Testis (tissue), 2 donors: Measurements from ENCODE around the gene SEMA4D.

ENCODE experiments used
- CTCF ChIP-seq, 3 experiments: fragments of 450-650 bp in 2 of 3; fragments of 200-600 bp in 1 of 3; sonication (generic) in 1 of 3; IDR thresholded peaks; one replicate each; pipeline ENCODE4 v1.5.1; 2016 to 2019; ENCODE audit warnings: antibody characterized with exemption in 3 of 3, mild to moderate bottlenecking in 2 of 3, moderate library complexity in 1 of 3
- POLR2A ChIP-seq: fragments of 450-650 bp; IDR thresholded peaks from one replicate; pipeline ENCODE4 v1.6.1; 2017; ENCODE audit warnings: antibody characterized with exemption, mild to moderate bottlenecking, moderate library complexity

GRCh38 chr9:89376286-89376685, 121.6 kb downstream of the SEMA4D start:
- no peak for TF ChIP-seq CTCF (IDR thresholded peaks at IDR 0.05)
- TF ChIP-seq POLR2A: no peak
